HG02610 (cell line): ENCODE results near the gene DCTPP1.

Experiments
- ATAC-seq: cut with Tn5 transposase; IDR thresholded peaks from one replicate; pipeline ENCODE4 v1.9.1; 2021; ENCODE audit warnings: mild to moderate bottlenecking, moderate library complexity; ENCODE audit not compliant: unreplicated experiment

The DCTPP1 gene

GRCh38 chr16:30382111-30382881 is 47.5 kb downstream of the DCTPP1 start, which contains the start of gene SEPTIN1:
Gene SEPTIN1 (minus strand): TSS chr16:30382561. CDS start chr16:30382542, 19 bp downstream.
- peak; percentile 37 for ATAC-seq

GRCh38 chr16:30381291-30382041 is 48.4 kb downstream of the DCTPP1 start:
- no peak for ATAC-seq

GRCh38 chr16:30380803-30381208 is 49.0 kb downstream of the DCTPP1 start:
- ATAC-seq: no peak

- no peak for ATAC-seq
These were observed 49.6 kb downstream of the DCTPP1 start for GRCh38 chr16:30380072-30380802.

- no peak for ATAC-seq
These were observed 50.6 kb downstream of the DCTPP1 start for GRCh38 chr16:30379158-30379783.

- ATAC-seq: peak; percentile 87
These were observed 51.3 kb downstream of the DCTPP1 start for GRCh38 chr16:30378236-30379157.

GRCh38 chr16:30377812-30378235 is 52.0 kb downstream of the DCTPP1 start:
- ATAC-seq: peak; percentile 32

GRCh38 chr16:30377050-30377811 is 52.6 kb downstream of the DCTPP1 start:
- ATAC-seq: no peak

- no peak for ATAC-seq
These were observed 53.3 kb downstream of the DCTPP1 start for GRCh38 chr16:30376461-30376902.

GRCh38 chr16:30375864-30376263 is 54.0 kb downstream of the DCTPP1 start:
- ATAC-seq: no peak

- ATAC-seq: no peak
These were observed 55.3 kb downstream of the DCTPP1 start, which contains the start of gene MYL11 for GRCh38 chr16:30374538-30374937. Gene MYL11 (plus strand): TSS chr16:30374802. CDS start chr16:30374858, 56 bp downstream.
